Activated CD4-positive, alpha-beta T cell treated with anti-CD3 and anti-CD28 coated beads, Interleukin-2, amount 10 ng/mL, durations not matched to agents 7 days and 5 days (primary cell): ENCODE results near the gene NCAPH2. TPM values are rescaled to one million over a fixed set of nuclear protein-coding genes. Genes with fewer than 3 reads are reported as not detected.
"Not testable (repeated sequence)": the region's sequence is repeated elsewhere in the genome, so short reads cannot be mapped to it uniquely, and the experiment has no call there.

ENCODE experiments used
- CTCF ChIA-PET: fragments of 350-600 bp; sonication (Branson Sonifier 250); formaldehyde crosslinking; loops from one replicate; lab custom pipeline; 2021; ENCODE audit warnings: antibody characterized with exemption; lab: Charles Lee
- POLR2A ChIA-PET: fragments of 350-600 bp; sonication (Branson Sonifier 250); formaldehyde crosslinking; loops from one replicate; lab custom pipeline; 2021; ENCODE audit warnings: antibody characterized with exemption; lab: Charles Lee
- DNase-seq: peaks from one replicate; pipeline ENCODE4 v3.0.0-alpha.2; 2020
- H3K27ac Mint-ChIP-seq: one replicate; pipeline ENCODE4 v1.8.0; 2021; ENCODE audit warnings: mild to moderate bottlenecking, moderate library complexity, mixed read lengths
- H3K27me3 Mint-ChIP-seq: one replicate; pipeline ENCODE4 v1.8.0; 2021; ENCODE audit warnings: mixed read lengths
- H3K36me3 Mint-ChIP-seq: one replicate; pipeline ENCODE4 v1.8.0; 2021; ENCODE audit warnings: low read depth, mixed read lengths
- H3K4me1 Mint-ChIP-seq: one replicate; pipeline ENCODE4 v1.8.0; 2021; ENCODE audit warnings: mixed read lengths
- H3K4me3 Mint-ChIP-seq: one replicate; pipeline ENCODE4 v1.8.0; 2021; ENCODE audit warnings: mild to moderate bottlenecking, moderate library complexity, mixed read lengths
- H3K9me3 Mint-ChIP-seq: one replicate; pipeline ENCODE4 v1.8.0; 2021; ENCODE audit warnings: mixed read lengths
- total RNA-seq, 2 experiments: library from RNA; stranded (reverse); gene quantifications; one replicate each; pipeline ENCODE4 v1.2.3, GENCODE V29; 2021

The NCAPH2 gene
- total RNA-seq, 2 experiments from 2014 or later, result 110 to 133 TPM

DNA sequence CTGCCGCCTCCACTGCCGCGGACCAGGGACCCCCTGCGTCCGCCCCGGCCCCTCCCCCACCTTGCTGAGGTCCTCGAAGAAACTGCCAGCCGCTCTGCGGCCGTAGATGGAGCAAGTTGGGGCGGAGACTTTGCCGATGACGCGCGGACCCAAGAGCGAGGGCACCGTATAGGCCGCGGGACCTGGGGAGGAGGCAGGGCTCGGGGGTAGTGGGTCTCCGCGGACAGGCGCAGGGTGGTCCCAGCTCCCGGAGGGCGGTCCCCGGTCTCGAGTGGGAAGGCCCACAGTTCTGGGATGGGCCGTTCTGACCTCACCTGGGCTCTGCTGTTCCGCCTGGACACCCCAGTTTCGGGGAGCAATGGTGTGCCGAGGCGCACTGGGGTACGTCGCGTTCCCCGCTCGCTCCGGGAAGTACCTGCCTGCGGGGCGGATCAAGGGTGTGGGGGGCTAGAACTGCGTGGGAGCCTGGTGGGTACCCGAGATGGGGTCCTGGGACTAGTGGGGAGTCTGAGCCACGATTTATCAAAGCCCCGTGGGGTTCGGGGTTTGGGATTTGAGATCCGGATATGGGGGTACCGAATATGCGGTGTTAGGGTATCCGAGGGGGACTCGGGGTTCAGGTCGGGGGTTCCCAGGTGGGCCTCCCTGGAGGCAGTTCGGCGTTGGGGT, 23.0 kb downstream of the NCAPH2 start:
- peaks cover 36% of the 10 kb centered on the region for H3K36me3 Mint-ChIP-seq
- CTCF ChIA-PET, result no interaction called here
- no peaks in the 10 kb centered on the region for H3K9me3 Mint-ChIP-seq
- H3K4me3 Mint-ChIP-seq, result peak overlapping the region; percentile 96
- peak; percentile 89 for DNase-seq
- peak overlapping the region; percentile 100 for H3K27ac Mint-ChIP-seq
- H3K4me1 Mint-ChIP-seq, result peaks cover 53% of the 10 kb centered on the region
- no peaks in the 10 kb centered on the region for H3K27me3 Mint-ChIP-seq
- POLR2A ChIA-PET, result no interaction called here

DNA sequence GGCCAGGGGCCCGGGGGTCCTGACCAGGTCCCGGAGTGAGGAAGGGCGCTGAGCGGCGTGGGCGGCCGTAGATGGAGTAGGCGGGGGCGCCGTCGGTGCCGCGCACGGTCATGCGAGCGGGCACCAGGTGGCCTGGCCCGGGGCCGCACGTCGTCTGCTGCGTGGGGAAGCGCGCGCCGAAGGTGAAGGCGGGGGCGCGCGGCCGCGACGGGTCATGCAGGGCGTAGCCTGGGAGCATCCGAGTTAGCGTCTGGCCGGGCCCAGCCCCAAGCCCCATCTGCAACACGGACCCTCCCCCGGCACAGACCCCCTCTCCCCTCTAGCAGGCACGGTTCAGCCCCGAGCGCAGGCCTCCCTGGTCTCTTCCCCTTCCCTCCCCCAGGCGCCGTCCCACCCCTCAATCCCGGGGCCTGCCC, 23.5 kb downstream of the NCAPH2 start:
- ChIA-PET CTCF (interaction anchor here (0.8 kb wide), 1 partner anchor 32 kb away, joined by 3 read pairs; no protein-coding TSS in a partner anchor), POLR2A (interaction anchor here (1.7 kb wide), 1 partner anchor 17 kb away, joined by 6 read pairs; no protein-coding TSS in a partner anchor)
- Mint-ChIP-seq H3K4me1 (peaks cover 59% of the 10 kb centered on the region), H3K4me3 (peak overlapping the region; percentile 96), H3K36me3 (peaks cover 39% of the 10 kb centered on the region), H3K9me3 (no peaks in the 10 kb centered on the region), H3K27ac (peak overlapping the region; percentile 100), H3K27me3 (no peaks in the 10 kb centered on the region)
- peak; percentile 79 for DNase-seq

DNA sequence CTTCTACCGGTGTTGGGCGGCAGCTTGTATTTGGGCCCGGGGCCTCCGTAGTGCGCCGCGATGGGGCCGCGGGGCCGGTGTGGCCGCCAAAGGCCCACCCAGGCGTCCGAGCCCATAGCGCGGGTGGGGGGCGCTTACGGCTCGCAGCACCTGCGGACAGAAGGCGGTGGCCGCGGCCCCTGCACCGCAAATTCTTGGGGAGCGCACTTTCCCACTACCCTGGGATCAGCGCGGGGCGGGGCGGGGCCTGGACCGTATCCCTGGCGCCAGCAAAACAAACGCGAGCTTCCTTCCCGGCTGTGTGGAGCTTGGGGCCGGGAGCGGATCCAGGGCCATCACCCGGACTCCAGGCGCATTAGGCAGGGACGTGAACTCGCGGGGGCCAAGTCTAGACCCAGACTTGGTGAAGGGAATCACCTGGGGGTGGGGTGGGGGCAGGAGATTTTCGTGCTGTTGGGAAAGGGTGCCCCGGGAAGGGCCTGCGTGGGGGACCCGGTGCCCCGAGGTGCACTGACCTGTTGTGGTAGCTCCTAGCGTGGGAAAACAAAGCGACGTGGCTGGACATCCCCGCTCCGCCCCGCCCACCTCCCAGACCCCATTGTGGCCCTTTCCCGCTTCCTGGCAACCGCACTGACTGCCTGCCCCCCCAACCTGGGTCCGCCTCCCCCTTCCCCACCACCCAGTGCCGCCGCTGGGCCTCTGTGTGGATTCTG, 24.1 kb downstream of the NCAPH2 start:
- peak overlapping the region; percentile 96 for H3K4me3 Mint-ChIP-seq
- CTCF ChIA-PET, result interaction anchor here (0.8 kb wide), 1 partner anchor 31 kb away, joined by 3 read pairs; no protein-coding TSS in a partner anchor
- H3K9me3 Mint-ChIP-seq, result no peaks in the 10 kb centered on the region
- peak overlapping the region; percentile 100 for H3K27ac Mint-ChIP-seq
- H3K27me3 Mint-ChIP-seq, result no peaks in the 10 kb centered on the region
- H3K36me3 Mint-ChIP-seq, result peaks cover 36% of the 10 kb centered on the region
- POLR2A ChIA-PET, result interaction anchor here (1.7 kb wide), 1 partner anchor 16 kb away, joined by 6 read pairs; no protein-coding TSS in a partner anchor
- peak; percentile 38 for DNase-seq
- peaks cover 60% of the 10 kb centered on the region for H3K4me1 Mint-ChIP-seq

DNA sequence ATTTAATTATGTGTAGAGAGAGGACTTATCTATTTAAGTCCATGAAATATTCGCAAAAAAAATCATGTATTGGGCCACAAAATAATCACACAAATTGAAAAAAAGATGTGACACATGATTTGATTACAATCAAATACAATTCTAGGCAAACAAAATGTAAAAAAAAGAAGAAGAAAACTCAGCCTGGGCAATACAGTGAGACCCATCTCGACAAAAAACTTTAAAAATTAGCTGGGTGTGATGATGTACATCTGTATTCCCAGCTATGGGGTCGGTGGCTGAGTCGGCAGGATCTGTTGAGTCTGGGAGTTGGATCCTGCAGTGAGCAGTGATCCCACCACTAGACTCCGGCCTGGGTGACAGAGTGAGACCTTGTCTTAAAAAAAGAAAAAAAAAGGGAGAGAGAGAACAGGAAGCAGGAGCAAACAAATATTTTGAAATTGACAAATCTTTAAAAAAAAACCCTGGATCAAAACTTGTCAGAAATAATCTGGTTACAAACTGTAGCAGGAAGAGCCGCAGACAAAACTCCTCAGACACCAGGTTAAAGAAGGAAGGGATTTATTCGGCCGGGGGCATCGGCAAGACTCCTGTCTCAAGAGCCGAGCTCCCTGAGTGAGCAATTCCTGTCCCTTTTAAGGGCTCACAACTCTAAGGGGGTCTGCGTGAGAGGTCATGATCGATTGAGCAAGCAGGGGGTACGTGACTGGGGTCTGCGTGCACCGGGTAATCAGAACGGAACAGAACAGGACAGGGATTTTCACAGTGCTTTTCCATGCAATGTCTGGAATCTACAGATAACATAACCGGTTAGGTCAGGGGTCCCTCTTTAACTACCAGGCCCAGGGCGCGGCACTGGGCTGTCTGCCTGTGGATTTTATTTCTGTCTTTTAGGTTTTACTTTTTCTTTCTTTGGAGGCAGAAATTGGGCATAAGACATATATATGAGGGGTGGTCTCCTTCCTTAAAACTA, 25.1 kb downstream of the NCAPH2 start:
- DNase-seq, result no peak
- peaks cover 27% of the 10 kb centered on the region for H3K36me3 Mint-ChIP-seq
- H3K4me3 Mint-ChIP-seq, result peak overlapping the region; percentile 96
- no peaks in the 10 kb centered on the region for H3K27me3 Mint-ChIP-seq
- H3K9me3 Mint-ChIP-seq, result no peaks in the 10 kb centered on the region
- peaks cover 52% of the 10 kb centered on the region for H3K4me1 Mint-ChIP-seq
- peak overlapping the region; percentile 100 for H3K27ac Mint-ChIP-seq
- POLR2A ChIA-PET, result interaction anchor here (1.7 kb wide), 1 partner anchor 15 kb away, joined by 6 read pairs; no protein-coding TSS in a partner anchor
- CTCF ChIA-PET, result interaction anchor here (0.6 to 0.7 kb wide), 2 partner anchors 48 to 87 kb away, joined by 3 to 4 read pairs; no protein-coding TSS in a partner anchor

DNA sequence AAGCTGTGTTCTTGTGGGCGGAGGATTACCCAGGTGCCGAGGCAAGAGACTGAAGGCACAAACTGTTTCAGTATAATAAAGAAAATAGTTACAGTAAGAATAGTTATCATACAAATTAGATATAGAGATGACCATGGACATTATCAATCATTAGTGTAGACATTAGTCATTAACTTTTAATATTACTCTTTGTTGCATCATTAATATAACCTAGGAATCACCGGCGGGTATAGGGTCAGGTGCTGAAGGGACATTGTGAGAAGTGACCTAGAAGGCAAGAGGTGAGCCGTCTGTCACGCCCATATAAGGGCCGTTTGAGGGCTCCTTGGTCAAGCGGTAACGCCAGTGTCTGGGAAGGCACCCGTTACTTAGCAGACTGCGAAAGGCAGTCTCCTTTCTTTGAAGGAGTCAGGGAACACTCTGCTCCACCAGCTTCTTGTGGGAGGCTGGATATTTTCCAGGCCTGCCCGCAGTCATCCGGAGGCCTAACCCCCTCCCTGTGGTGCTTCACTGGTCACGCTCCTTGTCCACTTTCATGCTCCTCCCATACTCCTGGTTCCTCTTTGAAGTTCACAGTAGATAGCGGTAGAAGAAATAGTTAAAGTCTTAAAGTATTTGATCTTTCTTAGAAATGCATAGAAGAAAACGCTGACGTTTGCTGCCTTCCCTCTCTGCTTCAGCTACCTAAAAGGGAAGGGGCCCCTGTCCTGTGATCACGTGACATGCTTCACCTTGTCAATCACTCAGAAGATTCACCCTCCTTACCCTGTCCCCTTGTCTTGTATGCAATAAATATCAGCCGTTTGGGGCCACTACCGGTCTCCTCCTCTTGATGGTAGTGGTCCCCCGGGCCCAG, 26.1 kb downstream of the NCAPH2 start:
- Mint-ChIP-seq H3K36me3 (peaks cover 26% of the 10 kb centered on the region), H3K27ac (peak overlapping the region; percentile 100), H3K4me3 (peak overlapping the region; percentile 96), H3K4me1 (peaks cover 49% of the 10 kb centered on the region)
- H3K27me3 Mint-ChIP-seq, H3K9me3 Mint-ChIP-seq, DNase-seq, POLR2A ChIA-PET: not testable (repeated sequence)
- CTCF ChIA-PET, result interaction anchor here (0.6 to 8.1 kb wide), 5 partner anchors 8 to 87 kb away, joined by 3 to 63 read pairs (median 4); partner anchors contain the start of genes KLHDC7B and SCO2

DNA sequence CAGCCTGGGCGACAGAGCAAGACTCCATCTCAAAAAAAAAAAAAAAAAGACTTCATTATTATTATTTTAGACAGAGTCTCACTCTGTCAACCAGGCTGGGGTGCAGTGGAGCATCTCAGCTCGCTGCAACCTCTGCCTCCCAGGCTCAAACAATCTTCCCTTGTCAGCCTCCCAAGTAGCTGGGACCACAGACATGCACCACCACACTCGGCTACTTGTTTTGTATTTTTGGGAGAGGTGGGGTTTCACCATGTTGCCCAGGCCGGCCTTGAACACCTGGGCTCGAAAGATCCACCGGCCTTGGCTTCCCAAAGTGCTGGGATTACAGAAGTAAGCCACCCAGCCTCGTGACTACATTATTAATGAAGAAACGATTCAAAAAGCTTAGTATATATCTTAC, 27.1 kb downstream of the NCAPH2 start:
- Mint-ChIP-seq H3K36me3 (peaks cover 24% of the 10 kb centered on the region), H3K27me3 (no peaks in the 10 kb centered on the region), H3K27ac (peak overlapping the region; percentile 72), H3K4me1 (peaks cover 58% of the 10 kb centered on the region), H3K4me3 (no peak overlapping the region), H3K9me3 (no peaks in the 10 kb centered on the region)
- ChIA-PET CTCF (interaction anchor here (0.6 to 8.1 kb wide), 6 partner anchors 9 to 909 kb away, joined by 3 to 63 read pairs (median 4); partner anchors contain the start of genes KLHDC7B, SCO2 and SYCE3), POLR2A (interaction anchor here (0.6 to 1.4 kb wide), 2 partner anchors 22 to 28 kb away, joined by 4 to 5 read pairs; partner anchors contain the start of gene SYCE3)
- no peak for DNase-seq

DNA sequence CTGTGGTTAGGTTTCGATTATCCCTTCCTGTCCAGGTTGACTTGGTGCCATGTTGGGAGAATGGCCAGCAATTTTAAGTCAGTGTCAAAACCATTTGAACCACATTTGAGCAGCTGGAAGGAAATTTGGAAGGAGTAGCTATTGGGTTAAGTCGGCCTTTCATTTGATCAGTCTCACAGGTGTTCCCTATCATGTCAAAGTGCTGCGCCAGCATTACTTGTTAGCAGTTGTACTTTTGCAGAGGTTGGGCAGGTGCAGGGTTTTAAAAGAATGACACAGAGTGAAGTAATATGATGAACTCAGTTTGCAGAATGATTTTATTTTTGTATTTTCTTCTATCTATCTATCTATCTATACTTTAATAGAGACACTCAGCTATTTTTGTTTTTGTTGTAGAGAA, 28.2 kb downstream of the NCAPH2 start:
- POLR2A ChIA-PET, result interaction anchor here (1.4 kb wide), 1 partner anchor 27 kb away, joined by 4 read pairs; the partner anchor contains the start of gene SYCE3

DNA sequence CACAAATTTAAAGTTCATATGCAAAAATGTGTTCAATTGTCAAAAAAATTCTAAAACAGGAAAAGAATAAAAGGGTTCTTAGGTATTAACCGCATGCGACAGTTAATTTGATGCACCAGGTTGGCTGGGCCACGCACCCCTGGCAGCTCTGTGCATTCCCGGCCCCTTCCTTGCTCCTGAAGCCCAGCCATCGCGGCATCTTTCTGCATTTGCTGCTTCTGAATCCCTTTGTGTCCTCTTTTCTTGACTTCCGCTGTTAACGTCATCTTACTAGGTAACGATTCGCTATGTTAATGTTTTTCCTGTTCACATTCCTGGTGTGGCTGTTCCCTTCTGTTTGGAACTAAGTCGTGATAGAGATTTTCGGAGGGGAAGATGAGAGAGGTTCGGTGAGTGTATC, 29.7 kb downstream of the NCAPH2 start:
- Mint-ChIP-seq H3K4me1 (peaks cover 80% of the 10 kb centered on the region), H3K36me3 (peaks cover 31% of the 10 kb centered on the region), H3K27me3 (no peaks in the 10 kb centered on the region), H3K27ac (no peak overlapping the region), H3K9me3 (peaks cover 3% of the 10 kb centered on the region), H3K4me3 (no peak overlapping the region)
- no peak for DNase-seq
- ChIA-PET POLR2A (no interaction called here), CTCF (interaction anchor here (6.0 to 8.1 kb wide), 2 partner anchors 12 to 26 kb away, joined by 45 to 63 read pairs; partner anchors contain the start of genes SCO2 and SYCE3)

More for the DNA sequence above, 28.2 kb downstream of the NCAPH2 start:
- no peak for DNase-seq
- H3K27me3 Mint-ChIP-seq, result no peaks in the 10 kb centered on the region
- H3K36me3 Mint-ChIP-seq, result peaks cover 26% of the 10 kb centered on the region
- H3K4me1 Mint-ChIP-seq, result peaks cover 68% of the 10 kb centered on the region
- CTCF ChIA-PET, result interaction anchor here (1.8 to 8.1 kb wide), 3 partner anchors 9 to 27 kb away, joined by 9 to 63 read pairs (median 45); partner anchors contain the start of genes KLHDC7B, SCO2 and SYCE3
- H3K27ac Mint-ChIP-seq, result peak overlapping the region; percentile 94
- no peak overlapping the region for H3K4me3 Mint-ChIP-seq
- peaks cover 3% of the 10 kb centered on the region for H3K9me3 Mint-ChIP-seq

DNA sequence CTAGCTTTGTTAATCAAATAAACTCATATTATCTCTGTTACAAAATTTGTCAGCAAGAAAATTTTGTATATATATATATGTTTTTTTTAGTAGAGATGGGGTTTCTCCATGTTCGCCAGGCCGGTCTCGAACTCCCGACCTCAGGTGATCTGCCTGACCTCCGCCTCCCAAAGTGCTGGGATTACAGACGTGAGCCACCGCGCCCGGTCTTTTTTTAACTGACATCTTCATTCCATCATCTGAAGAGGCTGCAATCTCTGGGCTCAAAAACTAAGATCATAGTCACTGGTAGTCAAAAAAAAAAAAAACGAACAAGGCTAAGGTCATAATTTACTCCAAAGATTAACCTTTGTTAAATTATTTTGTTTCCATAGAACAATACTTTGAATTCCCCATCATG, 32.4 kb downstream of the NCAPH2 start:
- ChIA-PET CTCF (interaction anchor here (0.6 to 8.1 kb wide), 6 partner anchors 7 to 80 kb away, joined by 4 to 63 read pairs (median 8); partner anchors contain the start of genes SCO2 and SYCE3), POLR2A (interaction anchor here (0.6 to 2.7 kb wide), 3 partner anchors 11 to 15 kb away, joined by 4 to 15 read pairs (median 10); partner anchors contain the start of genes SCO2 and TYMP)
- H3K4me3 Mint-ChIP-seq, result no peak overlapping the region
- H3K27me3 Mint-ChIP-seq, result no peaks in the 10 kb centered on the region
- peaks cover 22% of the 10 kb centered on the region for H3K36me3 Mint-ChIP-seq
- DNase-seq, result no peak
- H3K9me3 Mint-ChIP-seq, result peaks cover 3% of the 10 kb centered on the region
- peaks cover 70% of the 10 kb centered on the region for H3K4me1 Mint-ChIP-seq
- H3K27ac Mint-ChIP-seq, result peak overlapping the region; percentile 99

DNA sequence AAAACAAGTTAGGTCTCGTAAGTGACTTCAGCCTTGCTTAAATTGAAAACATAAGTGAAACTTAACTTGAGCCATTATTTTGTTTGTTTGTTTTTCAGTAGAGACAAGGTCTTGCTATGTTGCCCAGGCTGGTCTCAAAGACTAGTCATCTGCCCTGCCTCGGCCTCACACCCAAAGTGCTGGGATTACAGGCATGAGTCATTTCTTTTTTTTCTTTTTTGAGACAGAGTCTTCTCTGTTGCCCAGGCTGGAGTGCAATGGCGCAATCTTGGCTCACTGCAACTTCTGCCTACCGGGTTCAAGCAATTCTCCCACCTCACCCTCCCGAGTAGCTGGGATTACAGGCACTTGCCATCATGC, 33.6 kb downstream of the NCAPH2 start:
- H3K4me3 Mint-ChIP-seq, H3K9me3 Mint-ChIP-seq, H3K27me3 Mint-ChIP-seq: not testable (repeated sequence)
- DNase-seq, result peak; percentile 37
- peaks cover 70% of the 10 kb centered on the region for H3K4me1 Mint-ChIP-seq
- peaks cover 19% of the 10 kb centered on the region for H3K36me3 Mint-ChIP-seq
- ChIA-PET CTCF (interaction anchor here (8.1 kb wide), 1 partner anchor 16 kb away, joined by 63 read pairs; the partner anchor contains the start of gene SCO2), POLR2A (interaction anchor here (1.3 kb wide), 1 partner anchor 79 kb away, joined by 5 read pairs; no protein-coding TSS in a partner anchor)
- peak overlapping the region; percentile 99 for H3K27ac Mint-ChIP-seq
